ENCODE data around the gene CACNG6. TPM values are rescaled to one million over a fixed set of nuclear protein-coding genes. Genes with fewer than 3 reads are reported as not detected.

The CACNG6 gene
- total RNA-seq, 1 donor from 2014 or later, result not detected

- no peak overlapping the region for H3K4me2 ChIP-seq
- Mint-ChIP-seq H3K36me3 (no peaks in the 10 kb centered on the region), H3K27ac (no peak overlapping the region)
Observed at GRCh38 chr19:54023191-54023590, 31.8 kb downstream of the CACNG6 start.

GRCh38 chr19:54024660-54025059 lies 33.2 kb downstream of the CACNG6 start:
- Mint-ChIP-seq H3K27ac (no peak overlapping the region), H3K4me1 (peaks cover 19% of the 10 kb centered on the region), H3K4me3 (no peak overlapping the region), H3K27me3 (ENCODE audit: insufficient read depth, low read depth) (peaks cover 15% of the 10 kb centered on the region), H3K9me3 (peaks cover 4% of the 10 kb centered on the region), H3K36me3 (no peaks in the 10 kb centered on the region)
- no peak overlapping the region for H3K4me2 ChIP-seq
- no peak overlapping the region for H3K4me3 ChIP-seq
- H2AFZ ChIP-seq (replicated peaks), result no peak overlapping the region
- peaks cover 3% of the 10 kb centered on the region for H3K27me3 ChIP-seq
- no peaks in the 10 kb centered on the region for H3K79me2 ChIP-seq (ENCODE audit: low read depth)
- no peaks in the 10 kb centered on the region for H3F3A ChIP-seq (ENCODE audit: low read depth)
- H3K9me3 ChIP-seq (ENCODE audit: low read depth), result no peaks in the 10 kb centered on the region
- no peak overlapping the region for H3K27ac ChIP-seq
- H3K36me3 ChIP-seq, result no peaks in the 10 kb centered on the region
- no peaks in the 10 kb centered on the region for H3K4me1 ChIP-seq
- no peak overlapping the region for H3K9ac ChIP-seq
- TF ChIP-seq EZH2phosphoT487 (IDR thresholded peaks at IDR 0.05) (no peak), CTCF (IDR thresholded peaks at IDR 0.05) (no peak), EZH2 (IDR thresholded peaks at IDR 0.05) (no peak)
- no peak for DNase-seq (ENCODE audit: low spot score)
- H4K20me1 ChIP-seq (ENCODE audit: low read depth), result no peaks in the 10 kb centered on the region

More at GRCh38 chr19:54023191-54023590, 31.8 kb downstream of the CACNG6 start:
- TF ChIP-seq CTCF (IDR thresholded peaks at IDR 0.05), result no peak
- TF ChIP-seq EZH2 (IDR thresholded peaks at IDR 0.05), result no peak
- no peak for TF ChIP-seq EZH2phosphoT487 (IDR thresholded peaks at IDR 0.05)
- no peak overlapping the region for H3K27ac ChIP-seq
- H4K20me1 ChIP-seq (ENCODE audit: low read depth), result no peaks in the 10 kb centered on the region
- Mint-ChIP-seq H3K27me3 (ENCODE audit: insufficient read depth, low read depth) (peaks cover 15% of the 10 kb centered on the region), H3K9me3 (peaks cover 7% of the 10 kb centered on the region), H3K4me3 (no peak overlapping the region), H3K4me1 (peaks cover 19% of the 10 kb centered on the region)
- no peak overlapping the region for H3K9ac ChIP-seq
- no peak for DNase-seq (ENCODE audit: low spot score)
- no peaks in the 10 kb centered on the region for H3K4me1 ChIP-seq
- H3K79me2 ChIP-seq (ENCODE audit: low read depth), result no peaks in the 10 kb centered on the region
- no peak overlapping the region for H3K4me3 ChIP-seq
- no peak overlapping the region for H2AFZ ChIP-seq (replicated peaks)
- H3K36me3 ChIP-seq, result no peaks in the 10 kb centered on the region
- no peaks in the 10 kb centered on the region for H3F3A ChIP-seq (ENCODE audit: low read depth)
- H3K27me3 ChIP-seq, result peaks cover 3% of the 10 kb centered on the region
- H3K9me3 ChIP-seq (ENCODE audit: low read depth), result no peaks in the 10 kb centered on the region

- H3K27ac Mint-ChIP-seq, result no peak overlapping the region
- Histone ChIP-seq H3K4me2 (no peak overlapping the region), H2AFZ (replicated peaks) (no peak overlapping the region), H3K27me3 (peaks cover 3% of the 10 kb centered on the region), H3K27ac (no peak overlapping the region), H3K36me3 (no peaks in the 10 kb centered on the region), H3K4me3 (no peak overlapping the region), H3K9me3 (ENCODE audit: low read depth) (no peaks in the 10 kb centered on the region), H3F3A (ENCODE audit: low read depth) (peaks cover 3% of the 10 kb centered on the region), H3K4me1 (no peaks in the 10 kb centered on the region), H3K9ac (no peak overlapping the region), H3K79me2 (ENCODE audit: low read depth) (no peaks in the 10 kb centered on the region), H4K20me1 (ENCODE audit: low read depth) (no peaks in the 10 kb centered on the region)
- TF ChIP-seq EZH2 (IDR thresholded peaks at IDR 0.05) (no peak), EZH2phosphoT487 (IDR thresholded peaks at IDR 0.05) (no peak), CTCF (IDR thresholded peaks at IDR 0.05) (no peak)
- H3K4me3 Mint-ChIP-seq, result no peak overlapping the region
- peaks cover under 1% of the 10 kb centered on the region for H3K9me3 Mint-ChIP-seq
- no peak for DNase-seq (ENCODE audit: low spot score)
- peaks cover 11% of the 10 kb centered on the region for H3K4me1 Mint-ChIP-seq
- H3K27me3 Mint-ChIP-seq (ENCODE audit: insufficient read depth, low read depth), result peaks cover 8% of the 10 kb centered on the region
- H3K36me3 Mint-ChIP-seq, result no peaks in the 10 kb centered on the region
Observed at GRCh38 chr19:54026656-54027055, 35.2 kb downstream of the CACNG6 start.
